Epithelial cell of proximal tubule (primary cell): ENCODE measurements around the gene RPTOR. TPM values are rescaled to one million over a fixed set of nuclear protein-coding genes. Genes with fewer than 3 reads are reported as not detected.

Experiments used
- DNase-seq: peaks from one replicate; pipeline ENCODE4 v3.0.0-alpha.2; 2011; ENCODE audit warnings: low read depth
- H3K4me3 ChIP-seq: 2 replicates; pipeline ENCODE4 v1.5.1; 2011; ENCODE audit warnings: low read depth, mild to moderate bottlenecking, low read length
- total RNA-seq: library from RNA; depleted of rRNA; stranded (reverse); fragments of >200 nt; gene quantifications from 2 replicates; pipeline ENCODE4 v1.2.3, GENCODE V29; 2015
- TF ChIP-seq, protein P1 (sequence below): conservative IDR thresholded peaks from 2 replicates; pipeline ENCODE4 v1.5.1; 2012; ENCODE audit warnings: low read depth, mild to moderate bottlenecking, low read length

RPTOR gene
- total RNA-seq, 1 donor from 2014 or later: 24.4 TPM

DNA sequence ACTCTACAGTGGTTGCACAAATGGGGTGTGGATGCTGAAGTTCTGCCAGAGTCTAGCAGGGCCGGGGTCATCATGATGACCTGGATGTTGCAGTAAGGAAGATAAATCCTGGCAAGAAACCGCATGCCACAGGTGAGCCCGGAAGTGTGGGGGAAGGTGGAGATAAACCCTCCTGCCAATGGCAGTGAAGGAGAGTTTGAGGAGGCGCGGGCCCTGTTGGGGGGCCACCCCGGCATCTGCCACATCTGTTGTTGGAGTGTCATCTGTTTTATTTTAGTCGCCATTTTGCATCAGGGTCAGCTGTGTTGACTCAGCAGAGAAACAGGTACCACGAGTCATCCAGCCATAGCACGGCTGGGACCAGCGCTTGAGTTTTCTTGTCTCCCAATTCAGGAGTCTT, 273.2 kb downstream of the RPTOR start:
- TF ChIP-seq, protein P1, sequence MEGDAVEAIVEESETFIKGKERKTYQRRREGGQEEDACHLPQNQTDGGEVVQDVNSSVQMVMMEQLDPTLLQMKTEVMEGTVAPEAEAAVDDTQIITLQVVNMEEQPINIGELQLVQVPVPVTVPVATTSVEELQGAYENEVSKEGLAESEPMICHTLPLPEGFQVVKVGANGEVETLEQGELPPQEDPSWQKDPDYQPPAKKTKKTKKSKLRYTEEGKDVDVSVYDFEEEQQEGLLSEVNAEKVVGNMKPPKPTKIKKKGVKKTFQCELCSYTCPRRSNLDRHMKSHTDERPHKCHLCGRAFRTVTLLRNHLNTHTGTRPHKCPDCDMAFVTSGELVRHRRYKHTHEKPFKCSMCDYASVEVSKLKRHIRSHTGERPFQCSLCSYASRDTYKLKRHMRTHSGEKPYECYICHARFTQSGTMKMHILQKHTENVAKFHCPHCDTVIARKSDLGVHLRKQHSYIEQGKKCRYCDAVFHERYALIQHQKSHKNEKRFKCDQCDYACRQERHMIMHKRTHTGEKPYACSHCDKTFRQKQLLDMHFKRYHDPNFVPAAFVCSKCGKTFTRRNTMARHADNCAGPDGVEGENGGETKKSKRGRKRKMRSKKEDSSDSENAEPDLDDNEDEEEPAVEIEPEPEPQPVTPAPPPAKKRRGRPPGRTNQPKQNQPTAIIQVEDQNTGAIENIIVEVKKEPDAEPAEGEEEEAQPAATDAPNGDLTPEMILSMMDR: no peak
- H3K4me3 ChIP-seq: no peak overlapping the region
- DNase-seq: no peak

DNA sequence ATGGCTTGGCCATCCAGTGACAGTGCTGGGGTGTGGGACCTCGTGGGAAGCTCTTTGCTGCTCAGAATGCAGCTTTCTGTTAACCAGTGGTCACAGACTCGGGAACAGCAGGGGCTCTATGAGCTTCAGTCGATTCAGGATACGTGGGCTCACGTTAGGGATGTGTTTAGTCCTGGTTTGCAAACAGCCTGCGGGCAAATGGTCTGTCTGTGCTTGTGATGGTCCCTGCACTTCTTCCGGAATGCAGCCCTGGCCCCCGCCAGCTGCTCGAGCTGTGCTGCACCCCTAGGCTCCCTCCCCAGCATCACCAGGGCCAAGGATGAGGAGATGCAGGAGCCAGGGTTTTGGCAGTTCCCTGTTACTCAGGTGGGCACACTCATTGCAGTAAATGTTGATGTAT, 274.2 kb downstream of the RPTOR start:
- no peak overlapping the region for H3K4me3 ChIP-seq
- TF ChIP-seq, protein P1: no peak
- DNase-seq: no peak

DNA sequence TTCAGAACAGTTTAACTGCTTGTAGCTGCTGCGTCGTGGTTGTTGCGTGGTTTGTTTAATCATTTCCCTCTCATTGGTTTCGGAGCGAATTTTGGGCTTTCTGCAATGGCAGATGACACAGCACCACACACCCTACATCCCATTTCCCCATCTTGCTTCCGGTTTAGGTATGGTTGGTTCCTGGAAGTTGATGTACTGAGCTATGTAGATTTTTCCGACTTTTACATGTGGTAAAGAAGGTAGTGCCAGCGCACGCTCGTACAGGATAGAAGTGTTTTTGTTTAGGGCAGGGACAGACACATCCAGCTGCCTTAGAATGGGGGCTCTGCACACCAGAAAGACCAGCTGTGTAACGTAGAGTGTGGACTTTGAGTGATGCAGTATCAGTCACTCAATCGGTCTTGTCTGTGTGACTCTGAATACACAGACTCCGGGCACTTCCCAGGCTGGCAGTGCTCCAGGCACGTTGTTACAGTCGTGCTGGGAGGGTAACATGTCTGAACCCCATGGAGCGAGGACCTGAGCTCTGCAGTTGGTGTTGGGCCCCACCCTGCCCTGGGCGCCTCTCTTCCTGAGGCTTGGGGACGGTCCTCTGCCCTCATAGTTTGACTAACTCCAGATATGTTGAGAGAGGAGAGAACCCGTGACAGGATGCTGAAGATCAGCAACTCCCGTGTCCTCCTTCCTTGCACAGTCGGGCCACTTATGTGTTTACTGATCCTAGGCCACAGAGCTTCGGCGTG, 275.0 kb downstream of the RPTOR start:
- no peak for DNase-seq
- TF ChIP-seq, protein P1: no peak
- H3K4me3 ChIP-seq: no peak overlapping the region

DNA sequence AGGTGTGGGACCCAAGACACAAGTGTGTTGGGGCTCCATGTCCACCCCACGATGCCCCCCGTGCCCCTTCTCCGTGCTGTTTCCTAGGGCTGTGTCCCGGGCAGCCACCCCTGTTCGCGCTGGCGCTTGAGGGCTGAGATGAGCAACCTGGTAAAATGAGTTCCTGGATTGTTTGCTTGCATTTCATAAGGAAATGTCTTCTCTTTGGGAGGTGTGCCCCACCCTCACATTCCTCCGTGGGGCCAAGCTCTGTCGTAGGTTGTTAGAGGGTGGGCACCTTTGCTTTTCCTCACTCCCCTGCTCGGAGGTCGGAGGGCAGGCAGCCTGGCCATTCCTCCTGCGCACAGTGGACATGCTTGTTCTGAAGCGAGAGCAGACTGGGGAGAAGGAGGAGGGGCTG, 275.7 kb downstream of the RPTOR start:
- no peak for DNase-seq
- H3K4me3 ChIP-seq: no peak overlapping the region
- TF ChIP-seq, protein P1: no peak

DNA sequence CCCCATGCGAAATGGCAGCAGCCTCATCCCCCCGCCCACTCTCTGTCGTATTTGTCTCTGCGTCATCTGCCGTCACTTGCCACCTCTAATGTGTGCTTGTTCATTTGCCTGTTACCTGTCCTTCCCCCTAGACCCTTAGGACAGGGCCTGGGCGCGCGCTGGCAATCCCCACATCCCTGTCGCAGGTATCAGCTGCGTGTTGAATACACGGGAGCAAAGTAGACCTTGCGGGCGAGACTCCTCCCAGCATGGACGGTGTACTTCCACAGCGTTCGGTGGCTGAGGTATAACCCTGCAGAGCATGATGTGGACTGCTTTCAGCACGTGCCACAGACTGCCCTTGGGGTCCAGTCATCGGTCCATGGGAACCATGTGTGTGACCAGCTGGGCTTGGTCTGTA, 276.9 kb downstream of the RPTOR start:
- TF ChIP-seq, protein P1: no peak
- no peak for DNase-seq
- no peak overlapping the region for H3K4me3 ChIP-seq

DNA sequence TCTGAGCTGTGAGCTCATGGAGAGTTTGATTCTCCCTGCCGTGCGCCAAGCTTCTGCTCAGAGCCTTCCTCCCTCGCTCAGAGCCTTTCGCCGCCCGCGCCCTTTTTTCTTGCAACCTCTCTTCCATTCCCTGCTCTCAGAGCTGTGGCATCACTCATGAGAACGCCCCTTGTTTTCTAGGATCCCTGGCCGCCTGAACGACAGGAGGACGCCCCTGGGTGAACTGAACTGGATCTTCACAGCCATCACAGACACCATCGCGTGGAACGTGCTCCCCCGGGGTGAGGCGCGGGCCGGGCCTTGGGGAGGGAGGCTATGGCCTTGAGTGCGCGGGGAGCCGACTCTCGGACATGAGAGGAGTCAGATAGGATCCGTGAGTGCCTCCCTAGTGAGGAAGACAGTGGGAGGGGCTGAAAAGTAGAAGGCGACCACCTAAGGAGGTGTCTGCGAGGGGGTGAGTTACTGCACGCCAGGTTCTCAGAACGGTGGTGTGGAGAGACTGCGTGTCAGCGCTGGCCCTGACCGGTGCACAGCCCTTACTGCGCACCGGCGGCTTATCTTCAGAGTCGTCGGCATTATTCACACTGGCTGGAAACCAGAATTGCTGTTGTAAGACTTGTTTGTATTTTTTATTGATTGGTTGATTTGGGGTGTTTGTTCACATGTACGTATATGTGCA, 277.5 kb downstream of the RPTOR start:
- H3K4me3 ChIP-seq: no peak overlapping the region
- DNase-seq: no peak
- TF ChIP-seq, protein P1: no peak
